Activated effector memory CD4-positive, alpha-beta T cell treated with anti-CD3 and anti-CD28 coated beads, Interleukin-2, amount 50 U/mL, for 16 hours (primary cell): Measurements from ENCODE around the gene RBM28.

Source experiments
- DNase-seq: peaks from one replicate; pipeline ENCODE4 v3.0.0-alpha.2; 2020

The RBM28 gene

GRCh38 chr7:128373606-128374005 is 29.9 kb upstream of the RBM28 start:
- DNase-seq: no peak

- no peak for DNase-seq
Measured at GRCh38 chr7:128370491-128370890, 26.8 kb upstream of the RBM28 start.

GRCh38 chr7:128366986-128367385 is 23.3 kb upstream of the RBM28 start:
- DNase-seq: no peak

GRCh38 chr7:128366300-128366699 is 22.6 kb upstream of the RBM28 start:
- DNase-seq: no peak

- DNase-seq: no peak
Measured at GRCh38 chr7:128365432-128365831, 21.7 kb upstream of the RBM28 start.

- no peak for DNase-seq
Measured at GRCh38 chr7:128364166-128364870, 20.6 kb upstream of the RBM28 start.

- no peak for DNase-seq
Measured at GRCh38 chr7:128363261-128363721, 19.6 kb upstream of the RBM28 start.

- DNase-seq: no peak
Measured at GRCh38 chr7:128362670-128363069, 19.0 kb upstream of the RBM28 start.

GRCh38 chr7:128361411-128362379 is 18.0 kb upstream of the RBM28 start, which contains the start of gene PRRT4:
Gene PRRT4, minus strand, starts transcription at chr7:128361690.
- DNase-seq: peak; percentile 78

GRCh38 chr7:128360359-128360678 is 16.6 kb upstream of the RBM28 start:
- no peak for DNase-seq

- no peak for DNase-seq
Measured at GRCh38 chr7:128359939-128360338, 16.2 kb upstream of the RBM28 start.

GRCh38 chr7:128359336-128359735 is 15.6 kb upstream of the RBM28 start:
- no peak for DNase-seq

- DNase-seq: no peak
Measured at GRCh38 chr7:128358233-128358632, 14.5 kb upstream of the RBM28 start.

- no peak for DNase-seq
Measured at GRCh38 chr7:128357217-128357613, 13.5 kb upstream of the RBM28 start.

GRCh38 chr7:128356546-128357216 is 13.0 kb upstream of the RBM28 start:
- DNase-seq: no peak

- no peak for DNase-seq
Measured at GRCh38 chr7:128353610-128354009, 9.9 kb upstream of the RBM28 start.

GRCh38 chr7:128353189-128353588 is 9.5 kb upstream of the RBM28 start:
- DNase-seq: no peak

- no peak for DNase-seq
Measured at GRCh38 chr7:128352636-128353035, 8.9 kb upstream of the RBM28 start.

GRCh38 chr7:128352153-128352537 is 8.4 kb upstream of the RBM28 start:
- DNase-seq: peak; percentile 70

- DNase-seq: no peak
Measured at GRCh38 chr7:128351296-128352152, 7.8 kb upstream of the RBM28 start.

GRCh38 chr7:128350708-128351295 is 7.1 kb upstream of the RBM28 start:
- no peak for DNase-seq

- DNase-seq: no peak
Measured at GRCh38 chr7:128349466-128349825, 5.7 kb upstream of the RBM28 start.
